GM19238 (cell line): ENCODE results near the gene IFTAP.
A peak's percentile ranks its signal among the peaks of the same experiment; 100 is the strongest.
"Not testable (repeated sequence)": the region's sequence is repeated elsewhere in the genome, so short reads cannot be mapped to it uniquely, and the experiment has no call there.

Experiments used
- DNase-seq: peaks from one replicate; pipeline ENCODE4 v3.0.0; 2011; ENCODE audit warnings: low spot score; ENCODE audit not compliant: insufficient read length

Gene IFTAP

GRCh38 chr11:36635066-36635862 lies 41.0 kb downstream of the IFTAP start:
- no peak for DNase-seq

GRCh38 chr11:36638556-36638955 lies 44.3 kb downstream of the IFTAP start:
- no peak for DNase-seq

- no peak for DNase-seq
These were observed 63.4 kb downstream of the IFTAP start for GRCh38 chr11:36657610-36658267.

- not testable (repeated sequence) for DNase-seq
These were observed 67.1 kb downstream of the IFTAP start for GRCh38 chr11:36661359-36661758.

- peak; percentile 5 for DNase-seq
These were observed 78.6 kb downstream of the IFTAP start for GRCh38 chr11:36672815-36673450.

- DNase-seq, result not testable (repeated sequence)
These were observed 85.2 kb downstream of the IFTAP start for GRCh38 chr11:36679547-36679946.

GRCh38 chr11:36683818-36684217 lies 89.5 kb downstream of the IFTAP start:
- no peak for DNase-seq

- DNase-seq, result no peak
These were observed 90.8 kb downstream of the IFTAP start for GRCh38 chr11:36684840-36685801.

- DNase-seq, result no peak
These were observed 93.8 kb downstream of the IFTAP start for GRCh38 chr11:36688132-36688531.

- DNase-seq, result no peak
These were observed 94.4 kb downstream of the IFTAP start for GRCh38 chr11:36688571-36689291.

GRCh38 chr11:36689442-36689841 lies 95.1 kb downstream of the IFTAP start:
- DNase-seq, result no peak

- DNase-seq, result no peak
These were observed 98.4 kb downstream of the IFTAP start for GRCh38 chr11:36692704-36693103.

GRCh38 chr11:36693139-36693843 lies 99.0 kb downstream of the IFTAP start:
- DNase-seq, result no peak

- no peak for DNase-seq
These were observed 100.8 kb downstream of the IFTAP start for GRCh38 chr11:36695111-36695510.

GRCh38 chr11:36695571-36695970 lies 101.3 kb downstream of the IFTAP start:
- no peak for DNase-seq

- DNase-seq, result no peak
These were observed 102.2 kb downstream of the IFTAP start for GRCh38 chr11:36696550-36696949.

GRCh38 chr11:36699271-36699670 lies 105.0 kb downstream of the IFTAP start:
- no peak for DNase-seq

GRCh38 chr11:36700246-36700645 lies 105.9 kb downstream of the IFTAP start:
- no peak for DNase-seq

- DNase-seq, result peak; percentile 41
These were observed 108.2 kb downstream of the IFTAP start for GRCh38 chr11:36702330-36703054.
